GM18511 (cell line): ENCODE measurements around the gene CIDEC.

ENCODE experiments used
- ATAC-seq: cut with Tn5 transposase; IDR thresholded peaks from one replicate; pipeline ENCODE4 v1.9.1; 2021; ENCODE audit warnings: mild to moderate bottlenecking, moderate library complexity; ENCODE audit not compliant: unreplicated experiment

Gene CIDEC, protein sequence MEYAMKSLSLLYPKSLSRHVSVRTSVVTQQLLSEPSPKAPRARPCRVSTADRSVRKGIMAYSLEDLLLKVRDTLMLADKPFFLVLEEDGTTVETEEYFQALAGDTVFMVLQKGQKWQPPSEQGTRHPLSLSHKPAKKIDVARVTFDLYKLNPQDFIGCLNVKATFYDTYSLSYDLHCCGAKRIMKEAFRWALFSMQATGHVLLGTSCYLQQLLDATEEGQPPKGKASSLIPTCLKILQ

DNA sequence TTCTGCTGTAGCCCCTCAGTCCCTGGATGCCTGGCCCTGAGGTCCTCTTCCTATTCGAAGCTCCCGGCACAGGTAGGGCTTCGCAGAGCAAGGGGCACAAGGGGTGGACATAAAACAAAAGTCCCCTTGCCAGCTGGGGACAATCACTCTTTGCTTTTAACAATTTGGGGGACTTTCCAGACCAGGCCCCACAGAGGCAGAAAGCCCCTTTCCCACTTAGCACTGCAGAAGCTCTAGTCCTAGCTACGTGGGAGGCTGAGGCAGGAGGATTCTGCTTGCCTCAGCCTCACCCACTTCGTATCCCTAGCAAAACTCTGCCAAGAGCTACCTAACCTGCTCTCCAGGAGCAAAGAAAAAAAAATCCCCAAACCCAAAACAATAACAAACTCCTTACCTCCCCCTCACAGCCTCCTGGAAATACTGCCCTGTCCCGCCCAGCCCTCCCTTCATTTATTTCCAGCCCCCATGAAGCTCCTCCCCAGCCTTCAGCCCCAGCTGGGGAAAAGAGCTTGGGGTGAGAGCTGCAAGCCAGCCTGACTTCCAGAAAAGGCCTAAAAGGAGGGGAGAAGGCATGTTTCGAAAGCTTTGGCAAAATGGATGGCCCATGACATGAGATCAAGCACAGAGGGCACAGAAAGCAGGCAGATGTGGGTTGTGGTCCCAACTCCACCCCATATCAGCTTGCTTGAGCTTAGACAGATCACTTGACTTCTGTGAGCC, at the start of gene CIDEC:
CIDEC (minus strand) TSS at position 424 of the 720 bp plus-strand sequence. CDS start 1,767 bp downstream, outside the sequence.
- ATAC-seq, result no peak

DNA sequence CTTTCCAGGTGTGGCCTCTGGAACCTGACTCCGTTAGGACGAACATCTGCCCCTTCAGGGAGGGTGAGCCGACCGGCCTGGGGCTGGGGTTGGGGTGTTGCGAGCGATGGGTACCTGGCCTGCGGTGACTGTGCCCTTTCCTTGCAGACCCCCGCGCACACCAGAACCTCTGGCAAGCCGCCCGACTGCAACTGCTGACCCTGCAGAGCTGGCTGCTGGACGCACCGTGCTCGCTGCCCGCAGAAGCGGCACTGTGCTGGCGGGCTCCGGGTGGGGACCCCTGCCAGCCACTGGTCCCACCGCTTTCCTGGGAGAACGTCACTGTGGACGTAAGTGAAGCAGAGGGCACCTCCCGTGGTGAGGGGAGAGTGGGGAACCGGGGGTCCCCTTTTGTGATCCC, 48.1 kb upstream of the CIDEC start:
- ATAC-seq, result no peak

DNA sequence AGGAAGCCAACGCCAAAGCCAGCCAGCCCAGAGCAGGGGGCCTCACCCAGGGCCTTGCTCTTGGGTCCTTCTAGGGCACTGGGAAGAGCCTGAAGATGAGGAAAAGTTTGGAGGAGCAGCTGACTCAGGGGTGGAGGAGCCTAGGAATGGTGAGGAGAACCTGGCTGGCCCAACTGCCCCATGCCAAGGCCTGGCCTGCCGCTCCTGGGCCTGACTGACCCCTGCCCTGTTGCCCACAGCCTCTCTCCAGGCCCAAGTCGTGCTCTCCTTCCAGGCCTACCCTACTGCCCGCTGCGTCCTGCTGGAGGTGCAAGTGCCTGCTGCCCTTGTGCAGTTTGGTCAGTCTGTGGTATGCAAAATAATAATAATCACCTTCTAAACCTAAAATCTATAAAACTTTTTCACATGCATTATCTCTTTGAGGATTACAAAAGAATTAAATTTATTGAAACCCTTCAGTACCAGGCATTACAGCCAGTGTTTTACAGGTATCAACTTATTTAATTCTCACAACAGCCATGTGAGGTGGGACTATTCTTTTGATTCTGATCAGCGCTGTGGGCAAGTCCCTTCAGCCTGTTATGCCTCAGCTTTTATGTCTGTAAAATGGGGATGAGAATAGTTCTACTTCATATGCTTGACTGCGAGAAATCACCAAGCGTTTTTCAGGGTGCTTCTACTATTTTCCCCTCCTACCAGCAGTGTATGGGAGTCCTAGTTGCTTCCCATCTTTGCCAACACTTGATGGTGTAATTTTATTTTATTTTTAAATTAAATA, 38.4 kb upstream of the CIDEC start:
- no peak for ATAC-seq

DNA sequence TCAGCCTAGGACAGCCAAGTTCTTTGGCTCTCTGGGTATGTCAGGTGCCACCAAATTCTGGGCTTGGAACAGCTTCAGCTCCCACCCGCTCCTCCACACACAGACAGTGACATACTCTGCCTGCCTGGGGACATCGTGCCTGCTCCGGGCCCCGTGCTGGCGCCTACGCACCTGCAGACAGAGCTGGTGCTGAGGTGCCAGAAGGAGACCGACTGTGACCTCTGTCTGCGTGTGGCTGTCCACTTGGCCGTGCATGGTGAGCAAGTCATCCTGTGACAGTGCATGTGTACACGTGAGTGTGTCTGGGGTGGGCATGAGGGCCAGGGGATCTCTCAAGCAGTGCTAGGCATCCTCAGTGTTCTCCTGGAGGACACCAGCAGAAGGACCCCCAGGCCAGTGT, 37.8 kb upstream of the CIDEC start:
- no peak for ATAC-seq

DNA sequence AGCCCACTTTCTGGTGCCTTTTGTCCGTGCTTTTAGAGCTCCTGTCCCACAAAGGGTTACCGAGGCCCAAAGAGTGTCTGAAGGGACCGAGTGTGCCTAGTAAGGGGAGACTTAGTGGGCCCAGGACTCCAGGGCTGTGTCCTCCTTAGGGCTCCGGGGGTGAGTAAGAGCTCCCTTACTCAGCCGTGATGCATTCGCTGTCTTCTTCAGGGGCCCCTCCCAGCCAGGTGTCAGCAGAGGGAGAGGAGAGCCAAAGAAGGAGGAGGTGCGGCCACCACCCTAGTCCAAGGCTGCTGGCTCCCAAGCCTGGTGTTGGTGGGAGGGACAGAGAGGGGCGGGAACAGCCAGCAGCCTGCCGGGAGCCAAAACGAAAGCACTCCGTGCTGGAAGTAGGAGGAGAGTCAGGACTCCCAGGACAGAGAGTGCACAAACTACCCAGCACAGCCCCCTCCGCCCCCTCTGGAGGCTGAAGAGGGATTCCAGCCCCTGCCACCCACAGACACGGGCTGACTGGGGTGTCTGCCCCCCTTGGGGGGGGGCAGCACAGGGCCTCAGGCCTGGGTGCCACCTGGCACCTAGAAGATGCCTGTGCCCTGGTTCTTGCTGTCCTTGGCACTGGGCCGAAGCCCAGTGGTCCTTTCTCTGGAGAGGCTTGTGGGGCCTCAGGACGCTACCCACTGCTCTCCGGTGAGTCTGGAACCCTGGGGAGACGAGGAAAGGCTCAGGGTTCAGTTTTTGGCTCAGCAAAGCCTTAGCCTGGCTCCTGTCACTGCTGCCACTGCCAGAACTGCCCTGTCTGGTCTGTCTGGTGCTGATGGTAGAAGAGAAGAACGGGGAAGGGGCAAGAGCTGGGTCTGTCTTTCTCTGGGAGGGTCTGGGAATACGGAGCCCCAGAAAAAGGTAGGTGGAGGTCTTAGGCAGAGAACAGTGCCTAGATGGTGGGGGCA, 37.0 kb upstream of the CIDEC start, which contains the start of gene IL17RC:
IL17RC (plus strand) TSS at position 365 of the 947 bp plus-strand sequence; CDS start at position 583, 218 bp downstream.
- ATAC-seq, result no peak

DNA sequence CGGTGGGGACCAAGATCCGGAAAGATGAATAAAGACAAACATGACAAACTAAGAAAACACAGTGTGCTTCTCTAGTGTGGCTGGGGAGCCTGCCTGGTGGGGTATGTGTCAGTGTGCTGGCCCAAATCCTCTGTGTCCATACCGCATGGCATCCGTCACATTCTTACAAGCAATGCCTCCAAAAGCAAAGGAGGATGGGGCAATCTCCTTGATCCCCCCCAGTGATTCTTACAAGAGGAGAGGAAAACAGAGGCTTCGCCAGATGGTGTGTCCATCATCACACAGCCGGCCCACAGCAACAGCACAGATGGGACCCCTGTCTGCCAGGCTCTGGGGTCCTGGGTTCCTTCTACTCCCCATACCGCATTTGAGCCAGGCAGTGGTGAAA, 36.3 kb upstream of the CIDEC start:
- no peak for ATAC-seq

DNA sequence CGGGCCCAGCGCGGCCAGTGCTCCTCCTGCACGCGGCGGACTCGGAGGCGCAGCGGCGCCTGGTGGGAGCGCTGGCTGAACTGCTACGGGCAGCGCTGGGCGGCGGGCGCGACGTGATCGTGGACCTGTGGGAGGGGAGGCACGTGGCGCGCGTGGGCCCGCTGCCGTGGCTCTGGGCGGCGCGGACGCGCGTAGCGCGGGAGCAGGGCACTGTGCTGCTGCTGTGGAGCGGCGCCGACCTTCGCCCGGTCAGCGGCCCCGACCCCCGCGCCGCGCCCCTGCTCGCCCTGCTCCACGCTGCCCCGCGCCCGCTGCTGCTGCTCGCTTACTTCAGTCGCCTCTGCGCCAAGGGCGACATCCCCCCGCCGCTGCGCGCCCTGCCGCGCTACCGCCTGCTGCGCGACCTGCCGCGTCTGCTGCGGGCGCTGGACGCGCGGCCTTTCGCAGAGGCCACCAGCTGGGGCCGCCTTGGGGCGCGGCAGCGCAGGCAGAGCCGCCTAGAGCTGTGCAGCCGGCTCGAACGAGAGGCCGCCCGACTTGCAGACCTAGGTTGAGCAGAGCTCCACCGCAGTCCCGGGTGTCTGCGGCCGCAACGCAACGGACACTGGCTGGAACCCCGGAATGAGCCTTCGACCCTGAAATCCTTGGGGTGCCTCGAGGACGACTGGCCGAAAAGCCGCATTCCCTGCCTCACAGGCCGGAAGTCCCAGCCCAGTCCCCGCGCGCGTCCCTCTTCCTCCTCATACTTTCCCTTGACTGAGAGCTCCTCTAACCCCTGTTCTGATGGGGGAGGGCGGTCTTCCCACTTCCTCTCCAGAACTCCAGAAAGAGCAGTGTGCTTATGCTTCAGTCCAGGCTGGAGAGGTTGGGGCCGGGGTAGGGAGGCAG, 35.4 kb upstream of the CIDEC start:
- peak; percentile 65 for ATAC-seq

DNA sequence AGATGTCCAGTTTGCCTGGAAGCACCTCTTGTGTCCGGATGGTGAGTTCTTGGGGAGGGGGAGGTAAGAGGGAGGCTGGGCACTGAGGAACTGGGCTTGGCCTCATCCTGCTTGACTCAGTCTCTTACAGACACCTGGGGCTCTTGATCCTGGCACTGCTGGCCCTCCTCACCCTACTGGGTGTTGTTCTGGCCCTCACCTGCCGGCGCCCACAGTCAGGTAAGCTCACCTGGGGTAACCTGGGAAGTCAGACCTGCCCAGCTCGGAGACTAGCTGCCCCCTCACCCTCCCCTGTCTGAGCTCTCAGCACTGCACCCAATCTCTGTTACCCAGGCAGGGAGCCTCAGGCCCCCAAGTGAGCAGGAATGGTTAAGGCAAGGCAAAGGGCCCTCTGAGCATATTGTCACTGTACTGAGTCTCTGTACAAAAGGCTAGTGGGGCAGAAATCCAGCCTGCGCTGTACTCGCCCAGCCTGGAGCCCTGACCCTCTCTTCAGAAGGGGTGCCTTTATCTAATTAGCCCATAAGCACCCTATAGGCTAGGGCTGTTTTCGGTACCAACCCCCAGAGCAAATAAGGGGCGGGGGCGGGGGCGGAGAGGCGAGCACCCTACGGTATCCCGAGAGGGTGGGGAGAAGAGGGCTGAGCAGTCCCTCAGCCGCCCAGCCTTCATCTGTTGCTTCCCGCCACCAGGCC, 34.7 kb upstream of the CIDEC start:
- ATAC-seq, result no peak

DNA sequence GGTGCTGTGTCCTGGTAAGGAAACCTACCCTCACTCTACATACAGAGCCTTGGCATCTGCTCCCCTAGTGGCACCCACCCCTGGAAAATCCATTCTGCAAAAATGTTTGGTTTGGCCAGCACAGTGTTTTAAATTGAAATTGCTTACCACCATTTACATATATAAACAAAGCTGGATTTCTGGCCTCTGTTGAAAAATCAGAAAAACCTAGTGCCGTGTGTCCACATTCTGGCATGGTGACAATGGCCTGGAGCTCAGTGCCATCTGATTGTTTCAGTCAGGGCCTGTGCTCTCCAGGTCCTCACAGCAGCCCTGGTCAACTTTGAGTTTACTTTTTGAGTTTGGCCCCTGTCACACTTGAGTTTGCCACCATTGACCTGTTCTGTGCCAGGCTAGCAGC, 34.0 kb upstream of the CIDEC start:
- ATAC-seq, result no peak

DNA sequence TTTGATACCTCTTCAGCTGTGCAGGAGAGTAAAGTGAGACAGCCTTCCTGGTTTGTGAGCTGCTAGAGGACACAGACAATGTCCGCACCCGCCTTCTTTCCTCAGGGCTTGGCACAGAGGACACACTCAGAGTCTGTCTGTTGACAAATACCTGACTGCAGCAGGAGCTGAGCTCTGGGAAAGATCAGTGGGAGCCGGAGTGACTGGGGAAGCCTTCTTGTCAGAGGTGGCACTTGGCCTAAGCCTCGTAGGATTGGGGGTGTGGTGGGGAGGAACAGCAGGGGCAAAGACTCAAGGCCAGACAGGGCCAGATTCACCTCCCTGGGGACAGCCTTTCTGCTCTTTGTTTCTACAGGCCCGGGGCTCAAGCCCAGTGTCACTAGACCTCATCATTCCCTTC, 33.5 kb upstream of the CIDEC start:
- ATAC-seq, result no peak

DNA sequence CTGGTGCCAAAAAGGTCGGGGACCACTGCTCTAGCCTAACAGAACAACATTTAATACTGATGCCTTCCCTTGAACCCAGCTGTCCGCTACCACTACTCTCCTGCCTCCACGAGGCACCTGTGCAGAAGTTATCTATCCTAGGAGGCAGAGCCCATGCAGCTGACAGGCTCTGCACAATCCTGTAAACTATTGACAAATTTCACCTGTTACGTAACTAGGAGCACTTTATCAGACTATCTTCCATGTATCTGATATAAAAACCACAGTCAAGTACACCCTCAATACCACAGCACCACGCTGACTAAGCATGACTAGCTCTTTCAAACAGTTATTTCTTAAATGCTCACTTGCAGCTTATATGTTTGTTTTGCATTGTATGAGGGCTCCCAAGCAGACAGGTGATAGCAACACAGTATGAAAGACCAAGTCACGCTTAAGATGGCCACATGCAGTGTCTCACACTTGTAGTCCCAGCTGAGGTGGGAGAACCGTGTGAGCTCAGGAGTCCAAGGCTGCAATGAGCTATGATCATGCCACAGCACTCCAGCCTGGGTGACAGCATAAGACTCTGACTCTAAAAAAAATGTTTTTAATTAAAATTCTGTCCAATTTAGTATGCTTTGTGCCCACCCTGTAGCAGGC, 32.4 kb upstream of the CIDEC start:
- no peak for ATAC-seq

DNA sequence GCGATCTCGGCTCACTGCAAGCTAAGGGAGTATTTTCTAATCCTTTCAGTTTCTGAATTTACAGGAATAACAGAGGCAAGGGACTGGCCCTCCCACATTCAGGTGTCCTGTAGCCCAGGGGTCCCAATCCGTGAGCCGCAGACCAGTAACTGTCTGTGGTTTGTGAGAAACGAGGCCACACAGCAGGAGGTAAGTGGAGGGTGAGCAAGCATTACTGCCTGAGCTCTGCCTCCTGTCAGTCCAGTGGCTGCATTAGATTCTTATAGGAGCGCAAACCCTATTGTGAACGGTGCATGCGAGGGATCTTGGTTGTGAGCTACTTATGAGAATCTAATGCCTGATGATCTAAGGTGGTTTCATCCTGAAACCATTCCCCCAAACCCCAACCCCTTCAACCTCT, 31.8 kb upstream of the CIDEC start:
- ATAC-seq, result no peak

DNA sequence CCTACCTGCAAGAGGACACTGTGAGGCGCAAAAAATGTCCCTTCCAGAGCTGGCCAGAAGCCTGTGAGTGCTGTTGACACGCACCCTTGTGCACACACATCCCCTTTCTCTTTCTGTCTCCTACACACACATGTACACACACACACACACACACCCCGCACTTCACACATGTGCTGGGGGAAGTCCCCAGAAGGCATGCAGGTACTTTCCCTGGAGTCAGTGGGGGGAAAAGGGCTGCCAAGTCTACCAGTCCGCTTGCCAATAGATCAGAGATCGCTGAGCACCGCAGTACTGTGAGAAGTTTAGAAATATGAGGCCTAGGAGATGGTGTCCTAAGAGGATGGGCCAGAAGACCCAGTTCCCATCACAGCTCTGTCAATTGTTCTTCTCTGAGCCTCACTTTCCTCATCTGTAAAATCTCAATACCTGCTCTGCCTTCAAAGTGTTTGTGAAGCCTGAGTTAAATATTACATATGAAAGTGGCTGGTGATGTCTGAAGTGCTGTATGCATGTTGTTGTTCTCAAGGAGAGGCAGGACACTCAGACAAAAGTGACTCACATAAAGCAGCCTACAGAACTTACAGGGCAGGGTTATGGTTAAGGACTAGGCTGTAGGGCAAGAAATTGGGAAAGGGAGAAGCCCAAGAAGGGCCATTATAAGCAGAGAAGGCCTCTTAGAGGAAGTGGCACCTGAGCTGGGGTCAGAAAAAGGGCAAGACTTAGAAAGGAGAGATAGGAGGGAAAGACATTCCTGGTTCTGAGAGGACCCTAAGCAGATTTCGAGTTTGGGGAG, 29.4 kb upstream of the CIDEC start:
- ATAC-seq, result no peak

DNA sequence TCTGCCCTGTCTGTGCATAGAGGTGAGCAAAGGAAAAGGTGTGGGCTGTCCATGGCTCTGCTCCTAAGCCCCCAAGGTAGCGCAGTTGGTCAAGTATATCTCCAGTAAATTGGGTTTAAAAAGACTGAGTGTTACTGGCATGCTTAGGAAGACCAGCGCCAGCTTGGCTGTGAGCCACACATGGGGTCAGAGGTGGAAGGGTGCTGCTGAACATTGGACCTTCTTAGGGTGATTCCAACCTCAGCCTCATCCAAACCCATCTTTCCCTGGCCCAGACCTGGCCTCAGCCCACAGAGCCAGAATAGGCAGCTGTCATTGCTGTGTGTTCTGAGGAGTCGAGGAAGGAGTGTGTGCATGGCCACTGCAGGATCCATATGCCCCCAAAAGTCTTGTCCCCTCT, 28.2 kb upstream of the CIDEC start:
- ATAC-seq, result no peak

DNA sequence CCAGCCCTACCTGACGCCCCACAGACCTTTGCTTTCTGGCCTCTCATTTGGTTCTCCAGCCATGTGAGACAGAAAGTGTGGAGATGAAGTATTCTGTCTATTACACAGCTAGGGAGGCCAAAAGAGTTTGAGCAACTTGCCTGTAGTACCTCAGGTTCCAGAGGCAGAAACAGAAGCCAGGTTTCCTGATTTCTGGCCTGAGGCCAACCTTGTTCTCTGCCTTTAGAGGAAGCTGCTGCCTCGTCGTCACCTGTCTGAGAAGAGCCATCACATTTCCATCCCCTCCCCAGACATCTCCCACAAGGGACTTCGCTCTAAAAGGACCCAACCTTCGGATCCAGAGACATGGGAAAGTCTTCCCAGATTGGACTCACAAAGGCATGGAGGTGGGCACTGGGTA, 26.4 kb upstream of the CIDEC start:
- no peak for ATAC-seq

DNA sequence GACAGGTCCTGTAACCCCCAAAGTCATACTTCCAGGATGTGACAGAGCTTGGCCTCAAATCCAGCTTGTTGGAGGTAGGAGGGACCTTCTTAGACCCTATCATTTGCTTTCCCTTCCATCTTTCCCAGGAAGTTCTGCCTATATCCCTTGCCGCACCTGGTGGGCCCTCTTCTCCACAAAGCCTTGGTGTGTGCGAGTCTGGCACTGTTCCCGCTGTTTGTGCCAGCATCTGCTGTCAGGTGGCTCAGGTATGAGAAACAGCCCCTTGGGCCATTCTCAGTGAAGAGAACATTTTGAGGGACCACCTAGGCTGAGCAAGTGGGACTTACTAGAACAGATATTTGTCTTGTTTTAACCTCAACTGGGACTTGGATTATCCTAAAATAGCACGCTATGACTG, 23.9 kb upstream of the CIDEC start:
- no peak for ATAC-seq

DNA sequence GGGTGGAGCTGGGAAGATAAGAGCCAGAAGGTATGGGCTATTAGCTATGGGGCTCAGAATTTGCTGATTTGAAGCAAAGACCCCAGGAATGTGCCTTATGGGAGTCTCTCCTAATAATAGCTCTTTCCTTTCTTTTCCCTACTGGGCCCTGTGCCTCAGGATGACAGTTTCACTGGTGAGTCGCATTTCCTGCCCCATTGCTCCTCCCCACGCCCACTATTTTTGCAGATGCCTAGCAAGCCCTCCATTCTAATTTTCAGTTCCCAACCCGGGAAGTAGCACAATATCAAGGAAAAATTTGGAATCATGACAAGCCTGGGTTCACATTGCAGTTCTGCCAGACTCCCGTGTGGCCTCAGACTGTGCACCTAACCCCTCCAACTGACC, 23.2 kb upstream of the CIDEC start:
- ATAC-seq, result no peak
